Measurements from ENCODE around the gene KREMEN1. TPM values are rescaled to one million over a fixed set of nuclear protein-coding genes. Genes with fewer than 3 reads are reported as not detected.

Gene KREMEN1
- total RNA-seq, 1 experiment from 2014 or later = 31.9 TPM

DNA sequence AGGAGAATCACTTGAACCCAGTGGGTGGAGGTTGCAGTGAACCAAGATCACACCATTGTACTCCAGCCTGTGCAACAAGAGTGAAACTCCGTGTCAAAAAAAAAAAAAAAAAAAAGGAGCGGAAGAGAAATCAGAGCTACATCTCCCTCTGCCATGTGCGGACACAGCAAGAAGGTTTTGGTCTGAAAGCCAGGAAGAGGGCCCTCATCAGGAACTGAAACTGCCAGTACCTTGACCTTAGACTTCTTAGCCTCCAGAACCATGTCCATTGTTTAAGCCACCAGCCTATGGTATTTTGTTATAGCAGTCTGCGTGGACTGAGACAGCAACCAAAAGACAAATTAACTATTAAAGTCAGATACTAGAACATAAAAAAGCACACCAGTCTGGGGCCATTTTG, 41.6 kb downstream of the KREMEN1 start:
- ATAC-seq (no peak), DNase-seq (ENCODE audit: low read depth, low spot score) (no peak)
- RAD21 ChIA-PET (ENCODE audit: low non-redundant PET in 1 of 2, low total read pairs in 2 of 2, uncharacterized antibody in 2 of 2, unreplicated experiment in 2 of 2) = no interaction called here
- Histone ChIP-seq H3K27ac (ENCODE audit: low read depth, low read length) (no peak overlapping the region), H3K36me3 (ENCODE audit: control insufficient read depth in 1 of 2, insufficient read depth in 2 of 2, low read length in 2 of 2) (no peaks in the 10 kb centered on the region), H3K4me3 (replicated peaks in 1 of 2; ENCODE audit: low read depth in 1 of 2, low read length in 2 of 2) (no peak overlapping the region), H3K79me2 (ENCODE audit: insufficient read depth, low read length) (no peaks in the 10 kb centered on the region), H3K9me3 (ENCODE audit: control insufficient read depth in 1 of 2, insufficient read depth in 1 of 2, low read depth in 1 of 2, low read length in 2 of 2) (no peaks in the 10 kb centered on the region; a peak in 1 of 4 replicates), H3K4me1 (ENCODE audit: control insufficient read depth in 1 of 2, insufficient read depth in 2 of 2, low read length in 2 of 2) (no peaks in the 10 kb centered on the region), H3K4me2 (ENCODE audit: low read length) (no peak overlapping the region), H3K9ac (ENCODE audit: low read length) (no peak overlapping the region), H4K20me1 (ENCODE audit: insufficient read depth) (no peaks in the 10 kb centered on the region), H2AFZ (ENCODE audit: low read depth, low read length, poor library complexity, severe bottlenecking) (no peak overlapping the region), H3K27me3 (ENCODE audit: insufficient read depth, low read length) (no peaks in the 10 kb centered on the region), H3K9me2 (ENCODE audit: insufficient read depth) (no peaks in the 10 kb centered on the region)
- TF ChIP-seq JUND (IDR thresholded peaks at IDR 0.05) (no peak), POLR2AphosphoS5 (IDR thresholded peaks at IDR 0.05; ENCODE audit: low read depth, low read length) (no peak)
- CTCF ChIA-PET = no interaction called here
- POLR2A ChIA-PET = no interaction called here
- intact Hi-C loops (cut with micrococcal nuclease) = no loop called here
- BruUV-seq (replicated peaks) = no TSS peak

DNA sequence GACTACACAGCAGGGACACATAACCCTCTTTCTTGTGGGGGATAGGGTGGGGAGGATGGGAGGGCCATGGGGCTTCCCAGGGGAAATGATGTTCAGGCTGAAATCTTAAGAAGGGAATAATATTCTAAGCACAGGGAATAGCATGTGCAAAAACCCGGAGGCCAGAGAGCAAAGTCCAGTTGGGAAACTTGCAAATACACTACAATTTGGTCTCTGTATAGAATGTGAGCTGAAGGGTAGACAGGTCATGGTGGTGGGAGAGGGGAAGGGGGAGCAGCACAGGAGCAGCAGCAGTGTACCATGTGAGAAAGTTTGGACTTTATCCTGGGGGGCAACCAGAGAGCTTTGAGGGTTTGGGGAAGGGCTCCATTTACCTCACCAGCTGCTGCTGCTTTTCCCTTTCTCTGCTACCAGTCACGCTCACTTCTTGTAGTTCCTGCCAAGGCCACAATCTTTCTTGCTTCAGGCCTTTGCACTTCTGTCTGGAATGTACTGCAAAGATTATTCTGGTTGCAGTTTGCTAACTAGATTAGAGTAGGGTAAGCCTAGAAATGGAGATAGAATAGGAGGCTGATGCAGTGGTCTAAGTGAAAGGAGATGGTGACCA, 43.0 kb downstream of the KREMEN1 start:
- Histone ChIP-seq H3K9me3 (ENCODE audit: control insufficient read depth in 1 of 2, insufficient read depth in 1 of 2, low read depth in 1 of 2, low read length in 2 of 2) (no peaks in the 10 kb centered on the region; a peak in 1 of 4 replicates), H3K4me2 (ENCODE audit: low read length) (no peak overlapping the region), H3K9ac (ENCODE audit: low read length) (no peak overlapping the region), H3K9me2 (ENCODE audit: insufficient read depth) (no peaks in the 10 kb centered on the region), H3K79me2 (ENCODE audit: insufficient read depth, low read length) (no peaks in the 10 kb centered on the region), H4K20me1 (ENCODE audit: insufficient read depth) (no peaks in the 10 kb centered on the region), H3K36me3 (ENCODE audit: control insufficient read depth in 1 of 2, insufficient read depth in 2 of 2, low read length in 2 of 2) (no peaks in the 10 kb centered on the region), H2AFZ (ENCODE audit: low read depth, low read length, poor library complexity, severe bottlenecking) (no peak overlapping the region), H3K4me1 (ENCODE audit: control insufficient read depth in 1 of 2, insufficient read depth in 2 of 2, low read length in 2 of 2) (no peaks in the 10 kb centered on the region), H3K27me3 (ENCODE audit: insufficient read depth, low read length) (no peaks in the 10 kb centered on the region), H3K4me3 (replicated peaks in 1 of 2; ENCODE audit: low read depth in 1 of 2, low read length in 2 of 2) (no peak overlapping the region), H3K27ac (ENCODE audit: low read depth, low read length) (no peak overlapping the region)
- DNase-seq (ENCODE audit: low read depth, low spot score) = no peak
- RAD21 ChIA-PET (ENCODE audit: low non-redundant PET in 1 of 2, low total read pairs in 2 of 2, uncharacterized antibody in 2 of 2, unreplicated experiment in 2 of 2) = no interaction called here
- BruUV-seq (replicated peaks) = no TSS peak
- intact Hi-C loops (cut with micrococcal nuclease) = no loop called here
- no peak for ATAC-seq
- CTCF ChIA-PET = no interaction called here
- TF ChIP-seq POLR2AphosphoS5 (IDR thresholded peaks at IDR 0.05; ENCODE audit: low read depth, low read length) (no peak), SP1 (IDR thresholded peaks at IDR 0.05; ENCODE audit: low read depth) (no peak), YY1 (IDR thresholded peaks at IDR 0.05; ENCODE audit: extremely low read depth, insufficient replicate concordance, low read depth, low read length) (no peak), SRF (IDR thresholded peaks at IDR 0.05; ENCODE audit: low read depth) (no peak), CBX3 (IDR thresholded peaks at IDR 0.05; ENCODE audit: low read depth) (no peak), ZFX (IDR thresholded peaks at IDR 0.05) (no peak), EZH2phosphoT487 (IDR thresholded peaks at IDR 0.05; ENCODE audit: borderline replicate concordance) (no peak), RAD21 (IDR thresholded peaks at IDR 0.05; ENCODE audit: low read depth) (no peak), ELF1 (IDR thresholded peaks at IDR 0.05; ENCODE audit: borderline replicate concordance, low read depth) (no peak), ATF3 (IDR thresholded peaks at IDR 0.05) (no peak), EZH2 (IDR thresholded peaks at IDR 0.05) (no peak)
- POLR2A ChIA-PET = interaction anchor here (1.5 kb wide), 1 partner anchor 12 kb away, joined by 3 read pairs; no protein-coding TSS in a partner anchor
